Panc1 (cell line): Measurements from ENCODE around the gene HIPK2. TPM values are rescaled to one million over a fixed set of nuclear protein-coding genes. Genes with fewer than 3 reads are reported as not detected.
A peak's percentile ranks its signal among the peaks of the same experiment; 100 is the strongest.

ENCODE experiments used
- ATAC-seq: fragments of 200-7000 bp; cut with Tn5 transposase; 2 replicates; pipeline ENCODE4 v1.9.1; 2020; ENCODE audit warnings: mild to moderate bottlenecking, moderate library complexity
- BruUV-seq: library from RNA; stranded (reverse); fragments of 400-500 nt; replicated peaks from 2 replicates; lab custom pipeline; 2021; lab: Mats Ljungman, UMichigan
- CTCF ChIA-PET: fragments of 300-600 bp; sonication (Branson Sonifier 250); formaldehyde crosslinking; loops from one replicate; lab custom pipeline; 2022; ENCODE audit warnings: antibody characterized with exemption; lab: Charles Lee
- POLR2A ChIA-PET: fragments of 300-600 bp; sonication (Branson Sonifier 250); formaldehyde crosslinking; loops from one replicate; lab custom pipeline; 2022; ENCODE audit warnings: antibody characterized with exemption; lab: Charles Lee
- DNase-seq: peaks from one replicate; pipeline ENCODE4 v3.0.0-alpha.2; 2010; ENCODE audit warnings: low read depth, low spot score
- H3K27ac ChIP-seq: 2 replicates; pipeline ENCODE4 v1.5.1; 2011; ENCODE audit warnings: mild to moderate bottlenecking, low read length, inconsistent platforms
- H3K27me3 ChIP-seq: fragments of 200-500 bp; sonication (Bioruptor generic); 2 replicates; pipeline ENCODE4 v1.6.0; 2014; ENCODE audit warnings: low read length, inconsistent platforms; ENCODE audit not compliant: control insufficient read depth, insufficient read depth
- H3K36me3 ChIP-seq: fragments of 200-500 bp; sonication (Bioruptor generic); 2 replicates; pipeline ENCODE4 v1.5.1; 2014; ENCODE audit warnings: inconsistent platforms, mild to moderate bottlenecking, low read length, moderate library complexity; ENCODE audit not compliant: control insufficient read depth, insufficient read depth
- H3K4me1 ChIP-seq: 2 replicates; pipeline ENCODE4 v1.5.1; 2011; ENCODE audit warnings: inconsistent platforms, mild to moderate bottlenecking, low read length, moderate library complexity; ENCODE audit not compliant: control insufficient read depth, insufficient read depth
- H3K4me3 ChIP-seq, 2 experiments: 2 replicates each; pipeline ENCODE4 v1.5.1; 2011 to 2012; ENCODE audit warnings: low read depth in 2 of 2, low read length in 2 of 2, mild to moderate bottlenecking in 2 of 2, inconsistent platforms in 1 of 2, moderate library complexity in 1 of 2
- H3K9me3 ChIP-seq: fragments of 200-500 bp; sonication (Bioruptor generic); 2 replicates; pipeline ENCODE4 v1.5.1; 2014; ENCODE audit warnings: low read depth, mild to moderate bottlenecking, inconsistent platforms, low read length, moderate library complexity; ENCODE audit not compliant: control insufficient read depth, insufficient read depth
- CTCF ChIP-seq: fragments of 450-650 bp; IDR thresholded peaks from 2 replicates; pipeline ENCODE4 v1.5.1; 2017; ENCODE audit warnings: mild to moderate bottlenecking
- POLR2AphosphoS5 ChIP-seq: IDR thresholded peaks from 2 replicates; pipeline ENCODE4 v1.6.1; 2012; ENCODE audit warnings: mild to moderate bottlenecking, low read depth, low read length, moderate library complexity
- REST ChIP-seq, 2 experiments: IDR thresholded peaks; 2 replicates each; pipeline ENCODE4 v1.6.1; 2011 to 2012; ENCODE audit warnings: low read depth in 2 of 2, control low read depth in 1 of 2, low read length in 1 of 2, mild to moderate bottlenecking in 1 of 2, moderate library complexity in 1 of 2; ENCODE audit not compliant: insufficient read depth in 1 of 2
- SIN3A ChIP-seq: IDR thresholded peaks from 2 replicates; pipeline ENCODE4 v1.6.1; 2012; ENCODE audit warnings: low read depth, mild to moderate bottlenecking, low read length, moderate library complexity, borderline replicate concordance; ENCODE audit not compliant: insufficient read depth
- TCF7L2 ChIP-seq: IDR thresholded peaks from 2 replicates; pipeline ENCODE4 v1.6.1; 2011; ENCODE audit warnings: mild to moderate bottlenecking, low read depth, low read length, inconsistent platforms
- in situ Hi-C: cut with HindIII; loops from 2 replicates; pipeline ENCODE4 v1.10.0; 2016; ENCODE audit warnings: low sequenced_read_pairs, low pct_unique_long_range_greater_than_20kb
- intact Hi-C: fragments of 100-400 bp; cut with micrococcal nuclease; formaldehyde crosslinking; loops from one replicate; pipeline ENCODE4 v1.10.0; 2022; ENCODE audit not compliant: unreplicated experiment
- total RNA-seq: library from RNA; stranded (reverse); gene quantifications from one replicate; pipeline ENCODE4 v1.2.1, GENCODE V29; 2021; ENCODE audit not compliant: unreplicated experiment

The HIPK2 gene
- total RNA-seq, 1 experiment from 2014 or later, result 34.1 TPM

- in situ Hi-C loops (no loop called here), intact Hi-C loops (no loop called here)
- ChIA-PET CTCF (no interaction called here), POLR2A (no interaction called here)
- no TSS peak for BruUV-seq
- no peak for DNase-seq
- TF ChIP-seq REST (IDR thresholded peaks at IDR 0.05; ENCODE audit: insufficient read depth in 1 of 2, low read depth in 2 of 2, low read length in 1 of 2) (no peak), POLR2AphosphoS5 (no peak), SIN3A (no peak), TCF7L2 (no peak), CTCF (no peak)
- Histone ChIP-seq H3K4me3 (no peak overlapping the region), H3K27ac (no peak overlapping the region), H3K9me3 (no peaks in the 10 kb centered on the region), H3K36me3 (no peaks in the 10 kb centered on the region), H3K4me1 (no peaks in the 10 kb centered on the region), H3K27me3 (no peaks in the 10 kb centered on the region)
- ATAC-seq, result 0 out of 2 replicates have a peak, but pooled peaks have one; percentile 14
These were observed 63.5 kb downstream of the HIPK2 start for GRCh38 chr7:139714163-139714901.

- TF ChIP-seq REST (IDR thresholded peaks at IDR 0.05; ENCODE audit: insufficient read depth in 1 of 2, low read depth in 2 of 2, low read length in 1 of 2), result no peak
- no peak for TF ChIP-seq SIN3A
- CTCF ChIA-PET, result no interaction called here
- Histone ChIP-seq H3K4me1 (no peaks in the 10 kb centered on the region), H3K9me3 (no peaks in the 10 kb centered on the region), H3K4me3 (no peak overlapping the region), H3K27me3 (no peaks in the 10 kb centered on the region), H3K36me3 (no peaks in the 10 kb centered on the region), H3K27ac (no peak overlapping the region)
- in situ Hi-C loops (no loop called here), intact Hi-C loops (no loop called here)
- no TSS peak for BruUV-seq
- ATAC-seq, result no peak
- POLR2A ChIA-PET, result no interaction called here
- no peak for DNase-seq
These were observed 64.2 kb downstream of the HIPK2 start for GRCh38 chr7:139713526-139714162.
